Hepatocyte (in vitro differentiated cells): ENCODE measurements around the gene MAPK1. TPM values are rescaled to one million over a fixed set of nuclear protein-coding genes. Genes with fewer than 3 reads are reported as not detected.

Experiments
- DNase-seq: peaks from one replicate; pipeline ENCODE4 v3.0.0-alpha.2; 2016; ENCODE audit warnings: low spot score
- H2AFZ ChIP-seq: fragments of 200-600 bp; sonication (generic); 2 replicates; pipeline ENCODE4 v1.6.0; 2016; ENCODE audit warnings: antibody characterized with exemption, mild to moderate bottlenecking
- H3K27ac ChIP-seq: fragments of 200-600 bp; sonication (generic); 2 replicates; pipeline ENCODE4 v1.5.1; 2016; ENCODE audit warnings: mild to moderate bottlenecking
- H3K27me3 ChIP-seq: fragments of 200-600 bp; sonication (generic); 2 replicates; pipeline ENCODE4 v1.6.1; 2016
- H3K36me3 ChIP-seq: fragments of 200-600 bp; sonication (generic); replicated peaks from 2 replicates; pipeline ENCODE4 v1.5.1; 2016; ENCODE audit warnings: low read depth; ENCODE audit not compliant: insufficient read depth
- H3K4me1 ChIP-seq: fragments of 200-600 bp; sonication (generic); 2 replicates; pipeline ENCODE4 v1.5.1; 2016; ENCODE audit warnings: mild to moderate bottlenecking, moderate library complexity; ENCODE audit not compliant: insufficient read depth
- H3K4me2 ChIP-seq: fragments of 200-600 bp; sonication (generic); 2 replicates; pipeline ENCODE4 v1.6.0; 2016
- H3K4me3 ChIP-seq: fragments of 200-600 bp; sonication (generic); 2 replicates; pipeline ENCODE4 v1.5.1; 2016; ENCODE audit warnings: mild to moderate bottlenecking
- H3K79me2 ChIP-seq: fragments of 200-600 bp; sonication (generic); 2 replicates; pipeline ENCODE4 v1.6.0; 2017; ENCODE audit warnings: mild to moderate bottlenecking
- H3K9me2 ChIP-seq: fragments of 200-600 bp; sonication (generic); replicated peaks from 2 replicates; pipeline ENCODE4 v1.6.0; 2017; ENCODE audit warnings: mild to moderate bottlenecking; ENCODE audit not compliant: insufficient read depth
- H3K9me3 ChIP-seq: fragments of 200-600 bp; sonication (generic); 2 replicates; pipeline ENCODE4 v1.5.1; 2016; ENCODE audit warnings: low read depth, mild to moderate bottlenecking
- H4K20me1 ChIP-seq: fragments of 200-600 bp; sonication (generic); 2 replicates; pipeline ENCODE4 v1.6.0; 2016; ENCODE audit warnings: mild to moderate bottlenecking; ENCODE audit not compliant: insufficient read depth, poor library complexity, severe bottlenecking
- CTCF ChIP-seq: fragments of 200-600 bp; sonication (generic); IDR thresholded peaks from 2 replicates; pipeline ENCODE4 v1.5.1; 2016; ENCODE audit warnings: antibody characterized with exemption, mild to moderate bottlenecking; ENCODE audit not compliant: poor library complexity
- EZH2 ChIP-seq: fragments of 200-600 bp; sonication (generic); IDR thresholded peaks from 2 replicates; pipeline ENCODE4 v1.6.1; 2016; ENCODE audit warnings: antibody characterized with exemption, mild to moderate bottlenecking, borderline replicate concordance
- EZH2phosphoT487 ChIP-seq: fragments of 200-600 bp; sonication (generic); IDR thresholded peaks from one replicate; pipeline ENCODE4 v1.6.1; 2018; ENCODE audit warnings: antibody characterized with exemption, mild to moderate bottlenecking, low read depth, moderate library complexity; ENCODE audit not compliant: unreplicated experiment, severe bottlenecking
- WGBS: methylation state at CpG from one replicate; pipeline ENCODE4 v1.1.6; 2016; ENCODE audit warnings: low lambda C conversion rate; ENCODE audit errors: missing lambda C conversion rate; 5-methylcytosine and 5-hydroxymethylcytosine counted together
- polyA plus RNA-seq: library from polyadenylated mRNA; unstranded; fragments of >200 nt; fragmentation: Nextera tagmentation; extraction: Ambion mirVana; gene quantifications from 2 replicates; pipeline ENCODE4 v1.2.1, GENCODE V29; 2016
- total RNA-seq: library from RNA; depleted of rRNA; stranded (reverse); fragments of >200 nt; gene quantifications from 2 replicates; pipeline ENCODE4 v1.2.3, GENCODE V29; 2014

The MAPK1 gene
- total and polyA plus RNA-seq, 2 experiments from 2014 or later, result 52.2 to 74.5 TPM

DNA sequence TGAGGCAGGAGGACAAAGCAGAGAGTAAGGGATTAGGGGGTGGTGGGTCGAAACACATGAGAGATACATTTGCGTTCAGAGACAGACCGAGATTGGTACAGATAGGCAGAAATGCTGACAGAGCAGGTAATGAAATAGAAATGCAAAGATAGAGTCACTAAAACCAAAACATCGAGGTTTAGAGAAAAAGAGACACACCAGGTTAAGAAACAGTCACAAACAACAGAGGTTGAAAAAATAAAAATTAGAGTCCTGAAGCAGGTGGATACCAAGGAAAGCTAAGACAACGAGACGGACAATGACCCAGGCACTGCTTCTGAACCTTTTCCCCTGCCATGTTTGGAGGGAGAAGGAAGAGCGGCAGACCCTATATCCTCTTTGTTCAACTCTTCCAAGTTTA is 1.2 kb upstream of the MAPK1 start:
- H3K36me3 ChIP-seq, result no peaks in the 10 kb centered on the region
- TF ChIP-seq EZH2phosphoT487, result no peak
- no peak for TF ChIP-seq EZH2
- no peak for TF ChIP-seq CTCF
- peaks cover 32% of the 10 kb centered on the region for H4K20me1 ChIP-seq
- H3K9me3 ChIP-seq, result no peaks in the 10 kb centered on the region
- peaks cover 19% of the 10 kb centered on the region for H3K4me1 ChIP-seq
- WGBS, result 97% methylated on average over 7 of the region's 7 CpGs
- H3K9me2 ChIP-seq, result no peaks in the 10 kb centered on the region
- H3K4me3 ChIP-seq, result no peak overlapping the region
- H3K79me2 ChIP-seq, result peaks cover 40% of the 10 kb centered on the region
- no peak for DNase-seq
- H3K27me3 ChIP-seq, result no peaks in the 10 kb centered on the region
- H2AFZ ChIP-seq, result no peak overlapping the region
- peak overlapping the region; percentile 91 for H3K4me2 ChIP-seq
- peak overlapping the region; percentile 92 for H3K27ac ChIP-seq

DNA sequence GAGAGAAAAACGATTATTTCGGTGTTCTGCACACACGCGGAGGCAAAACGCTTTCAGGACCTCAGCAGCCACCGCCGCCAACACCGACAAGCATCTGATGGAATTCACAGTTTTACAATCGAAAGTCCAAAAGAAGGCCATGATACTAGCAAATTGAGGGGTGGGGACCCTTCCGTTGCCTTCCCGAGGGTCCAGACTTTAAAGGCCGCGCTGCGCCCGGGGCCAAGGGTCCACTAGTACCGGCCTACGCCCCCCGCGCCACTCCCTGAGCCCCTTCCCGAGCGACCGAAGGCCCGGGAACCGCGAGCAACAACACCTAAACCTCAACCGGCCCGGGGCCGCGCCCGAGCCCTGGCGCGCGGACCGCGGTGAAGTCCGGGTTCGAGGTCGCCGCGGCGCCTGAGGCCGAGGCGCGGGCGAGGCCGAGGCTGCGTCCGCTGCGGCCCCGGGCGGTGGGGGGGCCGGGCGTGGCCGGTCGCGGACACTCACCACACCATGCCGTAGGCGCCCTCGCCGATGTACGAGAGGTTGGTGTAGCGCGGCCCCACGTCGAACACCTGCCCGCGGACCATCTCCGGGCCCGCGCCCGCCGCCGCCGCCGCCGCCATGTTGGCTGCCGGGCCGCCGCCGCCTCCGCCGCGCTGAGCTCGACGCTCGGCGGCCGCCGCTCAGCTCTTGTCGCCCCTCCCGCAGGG is 465 bp downstream of the MAPK1 start:
- Histone ChIP-seq H3K9me2 (no peaks in the 10 kb centered on the region), H3K27ac (peak overlapping the region; percentile 92), H3K27me3 (no peaks in the 10 kb centered on the region), H2AFZ (peak overlapping the region; percentile 82), H3K4me2 (peak overlapping the region; percentile 91), H4K20me1 (peaks cover 49% of the 10 kb centered on the region), H3K4me1 (peaks cover 19% of the 10 kb centered on the region), H3K36me3 (no peaks in the 10 kb centered on the region), H3K4me3 (peak overlapping the region; percentile 99), H3K9me3 (no peaks in the 10 kb centered on the region), H3K79me2 (peaks cover 57% of the 10 kb centered on the region)
- TF ChIP-seq EZH2phosphoT487 (no peak), EZH2 (no peak), CTCF (no peak)
- DNase-seq, result peak; percentile 13
- 2% methylated on average over 66 of the region's 91 CpGs for WGBS

- 19% methylated on average over 3 of the region's 3 CpGs for WGBS
- no peaks in the 10 kb centered on the region for H3K36me3 ChIP-seq
- peaks cover 76% of the 10 kb centered on the region for H3K79me2 ChIP-seq
- H4K20me1 ChIP-seq, result peaks cover 68% of the 10 kb centered on the region
- no peak overlapping the region for H3K27ac ChIP-seq
- H2AFZ ChIP-seq, result no peak overlapping the region
- TF ChIP-seq CTCF, result no peak
- no peak for TF ChIP-seq EZH2
- no peak for TF ChIP-seq EZH2phosphoT487
- peak overlapping the region; percentile 99 for H3K4me3 ChIP-seq
- no peaks in the 10 kb centered on the region for H3K9me3 ChIP-seq
- peak overlapping the region; percentile 91 for H3K4me2 ChIP-seq
- H3K9me2 ChIP-seq, result no peaks in the 10 kb centered on the region
- peaks cover 38% of the 10 kb centered on the region for H3K4me1 ChIP-seq
- no peaks in the 10 kb centered on the region for H3K27me3 ChIP-seq
- DNase-seq, result peak; percentile 56
Measured at GRCh38 chr22:21865041-21865440, 2.4 kb downstream of the MAPK1 start.
